Measurements from ENCODE around the gene MSH5. TPM values are rescaled to one million over a fixed set of nuclear protein-coding genes. Genes with fewer than 3 reads are reported as not detected.
"Not testable (repeated sequence)": the region's sequence is repeated elsewhere in the genome, so short reads cannot be mapped to it uniquely, and the experiment has no call there.

Gene MSH5
- total RNA-seq = 2.8 and 4.5 TPM in 2 replicates

DNA sequence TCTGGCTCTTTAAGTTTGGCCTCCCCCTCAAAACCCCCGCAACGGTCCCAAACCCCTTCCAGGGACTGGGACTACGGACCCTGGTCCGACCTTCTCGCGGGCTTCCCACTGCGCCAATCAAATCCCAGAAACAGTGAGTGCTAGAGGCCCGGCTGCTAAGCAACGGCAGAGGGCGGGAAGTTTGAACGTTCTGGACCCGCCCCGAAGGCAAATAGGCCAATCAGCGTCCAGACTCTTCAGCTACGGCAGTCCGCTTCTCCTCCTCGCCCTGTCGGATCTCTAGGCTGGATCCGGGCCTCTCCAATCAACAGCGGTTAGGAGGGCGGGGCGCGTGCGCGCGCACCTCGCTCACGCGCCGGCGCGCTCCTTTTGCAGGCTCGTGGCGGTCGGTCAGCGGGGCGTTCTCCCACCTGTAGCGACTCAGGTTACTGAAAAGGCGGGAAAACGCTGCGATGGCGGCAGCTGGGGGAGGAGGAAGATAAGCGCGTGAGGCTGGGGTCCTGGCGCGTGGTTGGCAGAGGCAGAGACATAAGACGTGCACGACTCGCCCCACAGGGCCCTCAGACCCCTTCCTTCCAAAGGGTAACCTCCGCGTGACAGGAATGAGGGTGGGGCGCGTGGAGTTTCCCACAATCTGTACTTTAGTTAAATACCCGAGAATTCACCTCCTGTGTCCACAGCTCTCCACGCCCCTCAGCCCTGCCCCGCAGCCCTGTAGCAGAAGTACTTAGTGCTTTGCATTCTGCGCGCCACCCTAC is at the start of gene MSH5:
Gene MSH5, plus strand, starts transcription at position 367 of the 758 bp plus-strand sequence. CDS start 462 bp downstream, outside the sequence.
- DNase-seq (ENCODE audit: low read depth in 2 of 2) = peak; percentile 98 to 99

DNA sequence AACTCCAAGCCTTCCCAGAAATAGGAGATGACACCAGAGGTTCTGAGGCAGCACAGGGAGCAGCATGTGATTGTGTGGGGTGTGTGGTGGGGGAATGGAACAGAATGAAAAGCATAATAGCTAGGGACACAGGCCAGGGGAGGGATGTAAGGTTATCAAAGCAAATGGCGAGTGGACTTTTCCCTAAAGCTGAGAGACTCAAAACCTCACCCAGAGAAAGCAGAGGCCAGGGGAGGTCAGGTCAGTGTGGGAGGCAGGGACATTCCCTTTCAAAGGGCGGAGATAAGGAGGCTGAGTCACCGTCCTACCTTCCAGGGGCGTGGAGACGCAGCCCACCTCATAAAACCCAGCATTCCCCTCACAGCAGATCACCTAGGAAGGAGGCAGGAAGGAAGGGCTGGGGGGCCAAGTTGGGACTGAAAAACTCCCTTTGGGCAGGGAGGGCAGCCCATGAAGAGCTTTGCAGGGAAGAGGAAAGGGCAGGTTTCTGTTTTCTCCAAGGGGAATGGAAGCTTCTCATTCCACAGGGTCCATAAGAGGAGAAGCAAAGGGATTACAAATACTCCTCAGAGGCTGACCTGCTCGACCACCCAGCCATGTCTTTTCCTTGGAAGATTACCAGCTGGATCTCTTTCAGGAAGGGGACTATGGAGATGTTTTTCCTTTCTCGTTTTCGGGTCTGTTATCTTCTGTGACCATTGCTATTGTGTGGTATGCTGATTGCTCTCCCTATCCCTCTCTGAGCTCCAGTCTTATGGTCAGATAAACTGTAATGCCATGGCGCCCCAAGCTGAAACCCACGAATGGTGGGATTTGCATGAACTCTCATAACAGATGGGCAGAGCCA is 49.4 kb upstream of the MSH5 start:
- no peak for DNase-seq (ENCODE audit: low read depth in 2 of 2)

DNA sequence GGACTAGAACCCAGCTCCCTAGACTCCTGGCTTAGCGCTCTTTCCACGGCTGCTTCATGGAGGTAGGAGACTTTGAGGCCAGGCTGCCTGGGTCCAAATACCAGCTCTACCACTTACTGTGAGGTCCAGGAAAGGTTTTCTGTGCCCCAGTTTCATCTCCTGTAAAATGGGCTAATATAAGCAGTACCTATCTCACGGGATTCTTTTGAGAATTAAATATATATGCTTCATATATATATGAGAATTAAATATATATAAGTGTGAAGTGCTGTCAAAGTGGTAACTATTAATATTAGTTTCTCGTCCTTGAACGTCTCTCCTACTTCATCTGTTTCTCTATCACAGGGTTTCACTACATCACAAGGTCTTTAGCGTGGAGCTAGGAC is 48.7 kb upstream of the MSH5 start:
- DNase-seq (ENCODE audit: low read depth in 2 of 2) = no peak

DNA sequence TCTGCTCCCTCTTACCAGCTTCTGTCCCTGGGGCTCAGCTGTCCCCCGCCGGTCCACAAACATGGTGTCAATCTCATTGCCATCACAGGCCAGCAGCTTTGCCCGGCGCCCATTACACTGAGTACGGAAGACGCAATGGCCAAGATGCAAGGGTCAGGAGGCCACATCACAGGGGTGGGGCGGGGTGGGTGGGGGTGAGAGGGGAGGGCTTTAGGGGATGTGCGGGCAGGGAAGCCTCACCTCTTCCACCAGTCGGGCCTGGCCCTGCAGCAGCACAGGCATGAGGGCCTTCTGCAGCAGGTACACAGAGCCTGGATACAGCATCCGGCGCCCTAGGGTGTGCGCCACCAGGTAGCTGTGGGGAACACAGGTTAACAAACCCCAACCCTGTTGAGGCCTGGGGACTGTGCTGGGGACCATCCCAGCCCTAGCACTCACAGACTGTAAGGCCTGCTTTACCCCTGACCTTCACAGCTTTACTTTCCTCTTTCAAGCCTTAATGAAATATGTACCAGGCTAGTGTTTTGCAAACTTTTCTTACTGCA is 48.2 kb upstream of the MSH5 start:
- DNase-seq (ENCODE audit: low read depth in 2 of 2) = no peak

DNA sequence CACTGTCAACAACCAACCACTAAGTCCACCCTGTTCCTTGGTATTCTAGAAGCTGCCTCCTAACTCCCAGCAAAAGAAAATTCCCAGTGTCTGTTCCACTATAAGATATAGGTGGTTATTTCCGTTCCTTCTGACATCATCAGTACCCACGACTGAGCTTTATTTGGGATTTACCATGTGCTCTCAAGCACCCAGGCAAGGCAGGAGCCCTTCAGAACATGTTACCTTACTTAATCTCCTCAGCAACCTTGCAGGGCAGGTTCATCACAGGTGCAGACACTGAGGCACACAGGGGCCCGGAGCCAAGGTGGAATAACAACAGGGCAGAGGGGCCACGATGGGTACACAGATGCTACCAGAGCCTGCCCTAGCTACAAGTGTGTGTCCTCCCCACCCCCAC is 47.5 kb upstream of the MSH5 start:
- no peak for DNase-seq (ENCODE audit: low read depth in 2 of 2)

DNA sequence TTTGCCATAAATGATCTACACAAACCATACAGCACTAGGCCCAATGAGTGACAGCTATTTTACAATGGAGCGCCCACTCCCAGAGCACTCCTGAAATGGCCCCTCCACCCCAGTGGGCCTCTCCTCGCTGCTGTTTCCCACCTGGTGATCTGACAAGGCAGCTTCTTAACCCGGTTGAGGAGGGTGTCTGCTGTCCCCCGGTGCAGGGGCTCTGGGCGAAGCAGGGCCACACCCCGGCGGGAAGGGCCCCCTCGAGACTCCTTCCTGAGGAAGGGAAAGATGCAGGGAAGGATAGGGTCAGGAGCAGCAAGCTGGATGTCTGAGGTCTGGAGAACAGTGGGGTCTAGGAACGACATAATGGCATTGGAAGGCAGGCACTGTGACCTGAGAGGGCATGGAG is 46.9 kb upstream of the MSH5 start:
- DNase-seq (ENCODE audit: low read depth in 2 of 2) = no peak

DNA sequence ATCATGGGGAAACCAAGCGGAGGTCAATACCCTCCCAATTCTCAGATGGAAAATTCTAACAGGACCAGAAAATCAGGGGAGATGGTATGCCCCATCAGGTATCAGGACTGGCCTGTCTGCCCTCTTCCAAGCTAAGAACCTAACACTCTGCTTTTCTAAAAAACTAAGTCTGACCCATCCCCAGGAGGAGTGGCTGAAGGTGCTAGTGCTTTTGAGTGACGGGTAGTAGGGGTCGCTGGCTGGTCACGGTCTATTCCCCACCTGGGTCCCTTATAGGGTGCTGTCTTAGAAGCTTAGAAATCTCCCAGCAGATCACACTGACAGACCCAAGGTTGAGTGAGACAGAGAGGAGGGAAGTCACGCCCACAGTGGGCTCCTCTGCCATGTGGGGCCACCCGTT is 46.3 kb upstream of the MSH5 start:
- DNase-seq (ENCODE audit: low read depth in 2 of 2) = no peak

DNA sequence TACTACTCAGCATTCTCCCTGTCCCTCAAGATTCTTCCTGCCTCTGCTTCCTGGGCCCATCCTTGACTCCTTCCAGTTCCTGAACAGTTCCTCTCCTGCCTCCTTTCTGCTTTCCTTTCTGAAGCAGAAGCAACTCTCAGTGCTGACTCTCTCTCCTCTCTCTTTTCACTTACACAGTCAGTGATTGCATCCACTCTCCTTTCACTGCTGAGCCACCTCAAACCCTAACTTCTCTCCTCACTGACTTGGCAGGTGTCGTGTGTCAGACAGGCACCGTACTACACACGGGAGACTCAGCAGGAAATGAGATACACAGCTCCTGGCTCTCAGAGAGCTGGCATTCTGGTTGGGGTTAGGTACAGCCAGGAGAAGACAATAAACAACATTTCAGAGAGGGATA is 42.2 kb upstream of the MSH5 start:
- peak in 1 of 2 donors; percentile 33 for DNase-seq (ENCODE audit: low read depth in 2 of 2)

DNA sequence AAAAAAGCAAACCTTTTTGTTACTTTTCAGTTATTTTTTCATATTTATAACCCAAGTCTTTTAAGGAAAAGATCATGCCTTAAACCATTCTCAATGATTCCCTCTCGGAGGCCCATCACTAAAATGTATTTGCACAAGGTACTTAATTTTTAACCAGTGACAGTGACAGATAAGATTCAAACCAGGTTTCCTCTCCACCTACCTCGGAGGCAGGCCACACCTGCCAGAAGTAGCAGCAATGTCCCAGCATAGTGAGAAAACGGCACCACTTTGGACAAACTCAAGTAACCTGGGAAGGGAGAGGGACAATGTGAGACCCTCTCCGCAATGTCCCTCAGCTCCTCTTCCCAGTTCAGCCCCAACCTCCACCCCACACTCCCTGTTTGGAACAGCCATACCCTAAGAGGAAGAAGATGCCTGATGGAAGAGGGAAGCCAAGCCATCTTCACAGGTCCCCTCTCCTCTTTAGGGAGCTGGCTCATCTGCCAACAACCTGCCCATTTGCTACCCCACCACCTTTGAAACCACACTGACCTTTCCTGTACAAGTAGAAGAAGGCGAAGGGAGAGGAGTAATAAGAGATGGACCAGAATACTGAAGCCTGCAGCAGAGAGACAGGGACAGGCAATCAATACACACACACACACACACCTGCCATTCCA is 38.9 kb upstream of the MSH5 start:
- DNase-seq (ENCODE audit: low read depth in 2 of 2) = no peak

DNA sequence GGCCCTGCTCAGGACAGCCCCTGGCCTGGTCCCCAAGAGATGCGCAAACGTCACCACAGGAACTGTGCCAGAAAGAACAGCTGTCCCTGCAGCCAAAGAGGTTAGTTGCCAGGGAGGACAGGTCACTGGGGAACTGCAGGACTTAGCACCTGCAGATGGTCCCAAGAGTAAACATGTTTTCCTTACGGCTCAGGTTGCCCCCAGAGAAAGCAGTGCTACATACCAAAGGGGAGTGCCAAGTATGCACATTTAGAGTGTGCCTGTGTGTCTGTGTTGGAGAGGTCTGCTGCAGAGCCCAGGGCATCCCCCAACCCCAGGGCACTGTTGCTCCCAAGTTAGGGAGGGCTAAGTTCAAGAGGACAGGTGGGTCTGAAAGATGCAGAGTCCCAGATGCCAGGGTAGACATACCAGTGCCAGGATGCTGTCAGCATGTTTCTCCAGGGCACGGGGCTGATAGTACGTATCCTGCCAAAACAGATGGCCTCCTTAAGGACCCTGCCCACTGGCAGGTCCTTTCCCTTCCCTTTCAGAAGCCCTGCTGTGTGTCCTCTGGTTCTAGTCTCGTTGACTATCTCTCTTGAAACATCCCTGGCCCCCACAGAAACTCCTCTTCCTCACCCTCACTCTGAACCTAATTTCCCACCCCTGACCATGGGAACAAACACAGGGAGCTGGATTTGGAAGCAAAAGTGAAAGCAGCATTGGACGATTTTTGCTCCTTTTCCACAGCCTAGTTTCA is 38.0 kb upstream of the MSH5 start:
- peak; percentile 13 to 28 for DNase-seq (ENCODE audit: low read depth in 2 of 2)

DNA sequence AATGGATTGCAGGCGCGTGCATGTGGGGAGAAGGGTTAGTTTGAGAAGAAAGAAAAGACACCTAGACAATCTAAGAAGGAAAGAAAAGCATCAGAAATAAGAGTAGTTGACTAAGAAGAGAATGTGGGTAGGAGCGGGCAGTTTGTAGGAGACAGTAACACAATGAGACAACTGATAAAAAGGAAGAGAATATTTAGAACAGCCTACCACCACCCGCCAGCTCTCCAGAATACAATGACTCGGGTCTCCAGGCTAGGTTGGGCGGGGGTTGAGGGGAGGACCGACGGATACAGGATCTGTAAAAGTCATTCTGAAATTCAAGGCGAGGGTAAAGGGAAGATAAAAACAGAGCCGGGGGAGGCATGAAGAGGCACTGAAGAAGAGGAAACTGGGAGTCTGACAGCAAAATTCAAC is 37.4 kb upstream of the MSH5 start:
- peak in 1 of 2 donors; percentile 66 for DNase-seq (ENCODE audit: low read depth in 2 of 2)

DNA sequence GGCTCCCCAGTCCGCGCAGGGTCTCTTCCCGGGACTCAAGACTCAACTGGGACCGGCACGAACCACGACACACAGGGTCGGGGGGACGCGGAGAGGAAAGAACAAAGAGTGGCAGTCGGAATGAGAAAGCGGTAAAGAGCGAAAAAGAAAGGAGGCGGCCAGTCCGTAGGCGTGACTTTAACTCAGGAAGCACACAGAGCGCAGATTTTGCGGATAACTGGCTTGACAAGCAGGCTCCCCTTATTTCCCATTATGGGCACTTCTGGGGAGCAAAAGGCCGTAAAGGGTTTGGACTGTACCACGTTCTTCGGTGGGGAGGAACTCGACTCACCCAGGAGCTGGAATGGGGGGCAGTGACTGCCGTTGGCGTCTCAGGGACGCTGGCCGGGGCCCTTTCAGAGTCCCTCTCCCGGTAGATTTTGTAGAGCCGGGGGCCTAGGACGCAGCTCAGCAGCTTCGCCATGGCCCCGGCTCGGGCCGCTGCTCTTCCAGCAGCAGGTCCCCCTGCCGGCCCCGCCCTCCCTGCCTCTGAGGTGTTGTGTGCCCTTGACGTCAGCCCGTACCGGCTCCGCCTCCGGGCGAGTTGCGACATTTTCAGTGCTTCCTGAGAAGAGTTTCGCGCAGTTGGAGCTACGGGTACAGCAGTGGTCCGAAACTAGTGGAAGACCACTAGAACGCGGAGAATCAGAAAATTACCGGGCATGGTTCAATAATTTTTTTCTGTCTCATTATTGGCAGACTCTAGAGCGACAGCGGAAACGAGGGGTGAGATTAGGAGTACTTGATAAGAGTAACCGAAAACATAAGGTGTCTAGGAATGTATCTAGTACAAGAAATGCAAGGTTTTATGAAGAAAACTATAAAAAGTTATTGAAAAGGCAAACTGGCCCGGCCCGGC is 36.7 kb upstream of the MSH5 start, which contains the start of gene ABHD16A:
Gene ABHD16A, minus strand, starts transcription at position 506 of the 898 bp plus-strand sequence. Its CDS starts 43 bp downstream, at position 463.
- DNase-seq (ENCODE audit: low read depth in 2 of 2) = peak; percentile 98 to 99

DNA sequence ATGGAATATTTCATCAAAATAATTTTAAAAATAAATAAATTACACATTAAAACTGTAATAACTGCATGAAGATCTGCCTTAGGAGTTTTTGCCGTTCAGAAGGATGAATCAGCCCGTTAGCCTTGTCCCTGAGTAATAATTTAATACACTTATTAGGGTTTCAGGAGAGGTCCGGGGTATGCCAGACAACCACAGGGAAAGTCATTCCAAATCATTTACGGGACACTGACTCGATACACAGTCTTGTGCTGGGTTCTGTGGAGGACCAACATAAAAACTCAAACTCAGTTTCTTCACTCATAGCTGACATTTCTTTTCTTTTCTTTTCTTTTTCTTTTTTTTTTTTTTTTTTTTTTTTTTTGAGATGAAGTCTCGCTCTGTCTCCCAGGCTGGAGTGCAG is 33.9 kb upstream of the MSH5 start:
- no peak for DNase-seq (ENCODE audit: low read depth in 2 of 2)

DNA sequence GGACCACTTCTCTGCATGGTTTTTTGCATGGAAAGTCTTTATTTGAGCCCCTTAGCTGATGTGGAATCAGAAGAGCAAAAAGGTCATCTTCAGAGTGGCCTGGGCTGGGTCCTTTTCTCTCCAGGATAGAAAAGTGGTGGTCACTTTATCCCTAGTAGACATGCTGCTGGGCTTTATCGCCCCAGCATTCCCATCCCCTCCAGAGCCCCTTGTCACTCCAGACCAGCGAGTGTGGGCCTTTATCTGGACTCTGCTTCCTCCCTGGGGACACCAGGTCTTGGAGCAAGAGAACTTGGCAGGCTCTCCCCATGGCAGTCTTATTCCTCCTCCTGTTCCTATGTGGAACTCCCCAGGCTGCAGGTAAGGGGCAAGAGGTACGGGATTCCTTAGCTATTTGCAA is 33.2 kb upstream of the MSH5 start, which contains the start of gene LY6G6F:
Gene LY6G6F, plus strand, starts transcription at position 268 of the 400 bp plus-strand sequence. Its CDS starts 41 bp downstream, at position 309.
- no peak for DNase-seq (ENCODE audit: low read depth in 2 of 2)

DNA sequence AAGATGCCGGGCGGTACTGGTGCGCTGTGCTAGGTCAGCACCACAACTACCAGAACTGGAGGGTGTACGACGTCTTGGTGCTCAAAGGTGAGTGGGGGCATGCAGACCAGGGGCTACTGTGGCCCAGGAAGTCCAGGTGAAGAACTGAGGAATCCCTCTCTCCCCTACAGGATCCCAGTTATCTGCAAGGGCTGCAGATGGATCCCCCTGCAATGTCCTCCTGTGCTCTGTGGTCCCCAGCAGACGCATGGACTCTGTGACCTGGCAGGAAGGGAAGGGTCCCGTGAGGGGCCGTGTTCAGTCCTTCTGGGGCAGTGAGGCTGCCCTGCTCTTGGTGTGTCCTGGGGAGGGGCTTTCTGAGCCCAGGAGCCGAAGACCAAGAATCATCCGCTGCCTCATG is 32.1 kb upstream of the MSH5 start:
- DNase-seq (ENCODE audit: low read depth in 2 of 2) = no peak

DNA sequence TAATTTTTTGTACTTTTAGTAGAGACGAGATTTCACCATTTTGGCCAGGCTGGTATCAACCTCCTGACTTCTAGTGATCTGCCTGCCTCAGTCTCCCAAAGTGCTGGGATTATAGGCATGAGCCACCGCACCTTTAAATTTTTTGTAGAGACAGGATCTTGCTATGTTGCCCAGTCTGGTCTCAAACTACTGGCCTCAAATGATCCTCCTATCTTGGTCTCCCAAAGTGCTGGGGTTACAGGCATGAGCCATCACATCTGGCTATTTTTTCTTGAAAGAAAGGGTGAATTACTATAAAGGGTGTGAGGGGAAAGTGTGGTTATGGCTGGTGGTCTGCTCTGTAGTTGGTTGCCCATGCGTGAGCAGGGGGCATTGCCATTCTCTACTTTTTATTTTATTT is 31.6 kb upstream of the MSH5 start:
- no peak for DNase-seq (ENCODE audit: low read depth in 2 of 2)

DNA sequence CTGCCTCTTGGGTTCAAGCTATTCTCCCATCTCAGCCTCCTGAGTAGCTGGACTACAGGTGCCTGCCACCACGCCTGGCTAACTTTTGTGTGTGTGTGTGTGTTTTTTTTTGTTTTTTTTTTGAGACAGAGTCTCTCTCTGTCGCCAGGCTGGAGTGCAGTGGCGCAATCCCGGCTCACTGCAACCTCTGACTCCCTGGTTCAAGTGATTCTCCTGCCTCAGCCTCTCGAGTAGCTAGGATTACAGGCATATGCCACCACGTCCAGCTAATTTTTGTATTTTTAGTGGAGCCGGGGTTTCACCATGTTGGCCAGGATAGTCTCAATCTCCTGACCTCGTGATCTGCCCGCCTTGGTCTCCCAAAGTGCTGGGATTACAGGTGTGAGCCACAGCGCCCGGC is 30.6 kb upstream of the MSH5 start:
- DNase-seq (ENCODE audit: low read depth in 2 of 2) = not testable (repeated sequence)

DNA sequence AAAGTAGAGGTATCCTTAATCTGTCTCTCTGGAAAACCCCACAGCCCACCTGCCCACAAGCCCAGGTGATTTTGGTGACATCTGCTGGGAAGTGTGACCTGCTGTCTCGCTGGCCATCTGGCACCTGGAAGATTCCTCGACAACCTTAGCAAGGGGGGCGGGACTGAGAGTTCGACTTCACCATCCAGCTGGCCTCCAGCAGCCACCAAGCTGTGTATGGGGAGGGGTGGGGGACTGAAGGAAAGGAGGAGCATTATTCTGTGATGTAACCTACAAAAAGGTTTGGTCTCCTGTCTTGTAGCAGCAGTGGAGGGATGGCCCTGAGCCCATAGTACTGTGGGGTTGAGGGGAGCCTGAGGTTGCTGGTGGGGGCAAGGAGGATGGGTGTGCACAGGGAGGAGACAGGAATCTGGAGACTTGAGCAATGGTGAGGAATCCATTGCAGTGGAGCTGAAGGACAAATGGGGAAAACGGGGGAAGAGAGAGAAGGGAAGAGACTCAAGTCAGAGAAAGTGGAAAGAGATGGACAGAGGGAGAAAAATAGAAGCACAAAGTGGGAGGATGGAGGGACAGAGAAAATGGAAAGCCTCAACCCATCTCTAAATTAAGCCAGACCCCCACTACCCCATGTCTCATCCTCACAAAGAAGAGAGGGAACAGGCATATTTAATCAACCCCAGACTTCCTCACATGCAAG is 29.1 kb upstream of the MSH5 start:
- no peak for DNase-seq (ENCODE audit: low read depth in 2 of 2)

DNA sequence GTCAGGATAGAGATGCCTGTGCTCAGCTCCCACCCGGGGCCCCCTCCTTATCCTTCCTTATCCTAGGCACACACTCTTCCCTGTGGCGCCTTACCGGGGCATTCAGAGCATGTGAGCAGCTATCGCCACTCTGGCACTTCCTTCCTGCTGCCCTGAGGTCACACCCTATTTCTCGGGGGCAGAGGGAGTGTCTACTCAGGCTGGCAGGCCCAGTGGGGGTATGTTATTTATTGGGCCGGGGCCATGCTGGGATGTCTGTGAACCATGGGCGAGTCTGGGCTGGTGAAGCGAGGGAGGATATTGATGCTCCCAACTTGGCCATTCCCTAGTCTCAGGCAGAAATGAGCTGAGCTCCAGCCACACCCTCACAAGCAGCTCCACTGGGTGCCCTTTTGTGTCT is 28.6 kb upstream of the MSH5 start:
- no peak for DNase-seq (ENCODE audit: low read depth in 2 of 2)
